Muscle of leg (tissue), 11 donors: ENCODE measurements around the gene RACGAP1. TPM values are rescaled to one million over a fixed set of nuclear protein-coding genes. Genes with fewer than 3 reads are reported as not detected.

Source experiments
- DNase-seq: peaks from one replicate; pipeline ENCODE4 v3.0.0; 2013
- H3K27ac ChIP-seq: one replicate; pipeline ENCODE4 v1.5.1; 2013; ENCODE audit warnings: mild to moderate bottlenecking, low read length, control low read depth
- H3K27me3 ChIP-seq: one replicate; pipeline ENCODE4 v1.6.1; 2013; ENCODE audit warnings: low read length; ENCODE audit not compliant: control insufficient read depth, insufficient read depth
- H3K36me3 ChIP-seq: one replicate; pipeline ENCODE4 v1.6.1; 2013; ENCODE audit warnings: low read length; ENCODE audit not compliant: control insufficient read depth, insufficient read depth
- H3K4me1 ChIP-seq: one replicate; pipeline ENCODE4 v1.6.1; 2013; ENCODE audit warnings: low read length; ENCODE audit not compliant: control insufficient read depth, insufficient read depth
- H3K4me3 ChIP-seq: one replicate; pipeline ENCODE4 v1.5.1; 2013; ENCODE audit warnings: low read length, control low read depth
- H3K9me3 ChIP-seq: replicated peaks from 2 replicates; pipeline ENCODE4 v1.6.1; 2013; ENCODE audit warnings: low read depth, low read length; ENCODE audit not compliant: control insufficient read depth
- WGBS: methylation state at CpG from one replicate; pipeline ENCODE4 v1.1.5; 2013; ENCODE audit warnings: missing lambda C conversion rate; ENCODE audit not compliant: insufficient coverage; 5-methylcytosine and 5-hydroxymethylcytosine counted together
- polyA plus RNA-seq, 8 donors: library from polyadenylated mRNA; unstranded; fragments of 120-200 nt; gene quantifications; one replicate each; pipeline versions ENCODE4 v1.2.1 to v1.2.3, GENCODE V29; 2013; ENCODE audit warnings: inconsistent platforms in 1 of 8, low replicate concordance in 1 of 8; ENCODE audit not compliant: insufficient read length in 8 of 8, insufficient read depth in 1 of 8
- total RNA-seq: library from RNA; stranded (reverse); fragments of 120-200 nt; gene quantifications from one replicate; pipeline ENCODE4 v1.2.4, GENCODE V29; 2013

The RACGAP1 gene
- total and polyA plus RNA-seq, 9 donors, result 21.3 to 40.7 (median 28.8) TPM

- 40% methylated on average over 2 of the region's 10 CpGs for WGBS
- H3K9me3 ChIP-seq, result no peaks in the 10 kb centered on the region
- peak overlapping the region; percentile 15 for H3K27ac ChIP-seq
- H3K4me3 ChIP-seq, result no peak overlapping the region
- no peaks in the 10 kb centered on the region for H3K36me3 ChIP-seq
- DNase-seq, result no peak
- peaks cover 3% of the 10 kb centered on the region for H3K27me3 ChIP-seq
- peaks cover 33% of the 10 kb centered on the region for H3K4me1 ChIP-seq
Observed at GRCh38 chr12:49979016-49979586, 46.2 kb downstream of the RACGAP1 start.

GRCh38 chr12:49978125-49978524 is 47.2 kb downstream of the RACGAP1 start:
- DNase-seq, result no peak
- peaks cover 3% of the 10 kb centered on the region for H3K27me3 ChIP-seq
- H3K9me3 ChIP-seq, result no peaks in the 10 kb centered on the region
- H3K4me3 ChIP-seq, result no peak overlapping the region
- 92% methylated on average over 2 of the region's 4 CpGs for WGBS
- H3K4me1 ChIP-seq, result peaks cover 23% of the 10 kb centered on the region
- no peak overlapping the region for H3K27ac ChIP-seq
- no peaks in the 10 kb centered on the region for H3K36me3 ChIP-seq

- no peak overlapping the region for H3K4me3 ChIP-seq
- no peak overlapping the region for H3K27ac ChIP-seq
- no peak for DNase-seq
- peaks cover 30% of the 10 kb centered on the region for H3K4me1 ChIP-seq
- no peaks in the 10 kb centered on the region for H3K9me3 ChIP-seq
- peaks cover 5% of the 10 kb centered on the region for H3K27me3 ChIP-seq
- 86% methylated on average over 1 of the region's 2 CpGs for WGBS
- H3K36me3 ChIP-seq, result no peaks in the 10 kb centered on the region
Observed at GRCh38 chr12:49976557-49976956, 48.7 kb downstream of the RACGAP1 start.

GRCh38 chr12:49975318-49975761 is 50.0 kb downstream of the RACGAP1 start:
- no peak for DNase-seq
- Histone ChIP-seq H3K4me3 (no peak overlapping the region), H3K27ac (peak overlapping the region; percentile 75), H3K4me1 (peaks cover 30% of the 10 kb centered on the region), H3K27me3 (peaks cover 17% of the 10 kb centered on the region), H3K36me3 (no peaks in the 10 kb centered on the region), H3K9me3 (no peaks in the 10 kb centered on the region)
- WGBS, result 51% methylated on average over 7 of the region's 17 CpGs

DNA sequence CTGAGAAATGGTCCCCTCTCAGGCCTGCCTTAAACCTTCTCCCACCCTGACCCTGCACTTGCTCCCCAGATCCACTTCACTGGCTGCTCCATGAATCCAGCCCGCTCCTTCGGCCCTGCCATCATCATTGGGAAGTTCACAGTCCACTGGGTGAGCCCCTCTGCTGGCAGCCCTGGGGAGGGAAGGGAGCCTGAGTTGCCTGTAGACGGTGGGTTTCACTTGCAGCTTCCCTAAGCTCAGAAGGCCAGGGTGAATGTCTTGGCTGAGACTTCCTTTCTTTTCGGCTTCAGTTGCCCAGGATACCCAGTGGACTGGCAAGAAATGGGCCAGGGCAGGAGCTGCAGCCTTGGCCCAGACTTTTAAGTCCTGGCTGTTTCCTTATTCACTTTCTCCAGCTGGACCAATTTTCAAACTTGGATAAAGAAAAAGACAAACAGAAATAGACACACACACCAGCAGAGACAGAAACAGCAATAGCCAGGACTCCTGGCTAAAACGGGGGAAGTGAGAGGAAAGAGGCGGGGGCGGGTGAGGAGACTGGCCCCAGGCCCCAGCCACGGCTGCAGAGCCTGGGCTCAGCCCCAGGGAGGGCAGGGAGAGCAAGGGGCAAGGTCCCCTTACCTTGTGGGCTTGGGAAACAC is 50.5 kb downstream of the RACGAP1 start:
- Histone ChIP-seq H3K9me3 (no peaks in the 10 kb centered on the region), H3K27me3 (peaks cover 22% of the 10 kb centered on the region), H3K27ac (peak overlapping the region; percentile 75), H3K4me3 (no peak overlapping the region), H3K36me3 (no peaks in the 10 kb centered on the region), H3K4me1 (peaks cover 30% of the 10 kb centered on the region)
- peak; percentile 86 for DNase-seq
- 23% methylated on average over 5 of the region's 8 CpGs for WGBS

DNA sequence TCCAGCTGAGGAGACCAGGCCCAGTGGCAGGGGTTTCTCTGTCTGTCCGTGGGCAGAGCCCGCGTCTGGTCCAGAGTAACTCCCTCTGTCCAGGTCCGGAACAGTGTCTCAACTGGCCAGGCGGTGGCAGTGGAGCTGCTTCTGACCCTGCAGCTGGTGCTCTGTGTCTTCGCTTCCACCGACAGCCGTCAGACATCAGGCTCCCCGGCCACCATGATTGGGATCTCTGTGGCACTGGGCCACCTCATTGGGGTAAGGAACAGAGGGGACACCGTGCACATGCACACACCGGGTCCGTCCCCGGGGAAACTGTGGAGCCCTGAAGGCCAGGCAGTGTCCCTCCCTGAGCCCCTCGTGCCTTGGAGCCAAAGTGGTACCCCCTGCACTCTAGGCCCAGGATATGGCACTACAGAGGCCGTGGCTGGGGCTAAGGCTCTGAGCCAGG is 51.0 kb downstream of the RACGAP1 start:
- Histone ChIP-seq H3K27ac (peak overlapping the region; percentile 75), H3K27me3 (peaks cover 28% of the 10 kb centered on the region), H3K4me3 (no peak overlapping the region), H3K4me1 (peaks cover 30% of the 10 kb centered on the region), H3K36me3 (no peaks in the 10 kb centered on the region), H3K9me3 (no peaks in the 10 kb centered on the region)
- peak; percentile 86 for DNase-seq
- 34% methylated on average over 14 of the region's 15 CpGs for WGBS

GRCh38 chr12:49973361-49973830 is 51.9 kb downstream of the RACGAP1 start:
- WGBS, result 81% methylated on average over 19 of the region's 19 CpGs
- Histone ChIP-seq H3K27ac (no peak overlapping the region), H3K27me3 (peaks cover 36% of the 10 kb centered on the region)

GRCh38 chr12:49972641-49973360 is 52.5 kb downstream of the RACGAP1 start, which contains the start of gene AQP6:
TSS of gene AQP6 (plus strand) at chr12:49972947. CDS start at chr12:49973174, 227 bp downstream.
- WGBS, result 72% methylated on average over 15 of the region's 18 CpGs

More at GRCh38 chr12:49973361-49973830, 51.9 kb downstream of the RACGAP1 start:
- no peak overlapping the region for H3K4me3 ChIP-seq
- peaks cover 21% of the 10 kb centered on the region for H3K4me1 ChIP-seq
- no peak for DNase-seq
- H3K36me3 ChIP-seq, result no peaks in the 10 kb centered on the region
- no peaks in the 10 kb centered on the region for H3K9me3 ChIP-seq

DNA sequence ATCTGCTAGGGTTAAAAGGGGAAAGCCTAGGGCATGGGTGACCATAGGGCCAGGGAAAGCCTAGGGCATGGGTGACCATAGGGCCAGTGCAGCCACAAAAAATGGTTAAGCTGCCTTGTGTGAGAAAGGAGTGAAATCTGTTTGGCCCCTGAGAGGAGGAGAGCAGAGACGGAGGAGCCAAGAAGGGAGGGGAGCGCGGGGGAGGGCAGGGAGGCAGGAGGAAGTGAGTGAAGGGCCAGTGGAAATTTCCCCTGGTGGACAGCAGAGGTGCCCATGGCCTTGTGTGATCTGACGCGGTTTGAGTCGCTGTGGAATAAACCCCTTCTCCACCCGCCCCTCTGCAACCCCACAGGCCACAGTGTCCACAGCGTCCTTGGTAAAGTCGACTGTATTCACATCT is 53.2 kb downstream of the RACGAP1 start:
- no peak for DNase-seq
- Histone ChIP-seq H3K36me3 (no peaks in the 10 kb centered on the region), H3K9me3 (no peaks in the 10 kb centered on the region), H3K4me3 (no peak overlapping the region), H3K4me1 (peaks cover 29% of the 10 kb centered on the region), H3K27ac (no peak overlapping the region), H3K27me3 (peaks cover 49% of the 10 kb centered on the region)
- WGBS, result 51% methylated on average over 4 of the region's 9 CpGs

More at GRCh38 chr12:49972641-49973360, 52.5 kb downstream of the RACGAP1 start, which contains the start of gene AQP6:
- Histone ChIP-seq H3K4me1 (peaks cover 22% of the 10 kb centered on the region), H3K4me3 (no peak within 1 kb of the TSS), H3K27ac (no peak within 1 kb of the TSS), H3K9me3 (no peaks in the 10 kb centered on the region), H3K36me3 (no peaks in the 10 kb centered on the region), H3K27me3 (peaks cover 42% of the 10 kb centered on the region)
- no peak for DNase-seq

GRCh38 chr12:49971141-49971540 is 54.2 kb downstream of the RACGAP1 start:
- DNase-seq, result no peak
- Histone ChIP-seq H3K27me3 (peaks cover 55% of the 10 kb centered on the region), H3K4me1 (peaks cover 31% of the 10 kb centered on the region), H3K36me3 (no peaks in the 10 kb centered on the region), H3K9me3 (no peaks in the 10 kb centered on the region), H3K27ac (no peak overlapping the region), H3K4me3 (no peak overlapping the region)
- WGBS, result 54% methylated on average over 3 of the region's 6 CpGs
